BJ (cell line): Measurements from ENCODE around the gene MAJIN. TPM values are rescaled to one million over a fixed set of nuclear protein-coding genes. Genes with fewer than 3 reads are reported as not detected.

Experiments
- CTCF ChIA-PET: fragments of 350-600 bp; formaldehyde crosslinking; extraction: SDS; loops from one replicate; lab custom pipeline; 2021; ENCODE audit warnings: antibody characterized with exemption, inconsistent platforms; lab: Yijun Ruan, JAX
- POLR2A ChIA-PET: fragments of 300-600 bp; sonication (Branson Sonifier 250); formaldehyde crosslinking; extraction: SDS; loops from one replicate; lab custom pipeline; 2021; ENCODE audit warnings: antibody characterized with exemption; lab: Charles Lee
- DNase-seq: peaks from one replicate; pipeline ENCODE4 v3.0.0-alpha.2; 2011; ENCODE audit warnings: low read depth
- H3K27me3 ChIP-seq: 2 replicates; pipeline ENCODE4 v1.6.0; 2011; ENCODE audit warnings: low read length; ENCODE audit not compliant: control insufficient read depth, insufficient read depth
- H3K36me3 ChIP-seq: 2 replicates; pipeline ENCODE4 v1.5.1; 2011; ENCODE audit warnings: low read length; ENCODE audit not compliant: control insufficient read depth, insufficient read depth
- H3K4me3 ChIP-seq: 2 replicates; pipeline ENCODE4 v1.5.1; 2011; ENCODE audit warnings: low read depth, mild to moderate bottlenecking, control low read depth, low read length
- polyA plus RNA-seq: library from polyadenylated mRNA; depleted of rRNA; stranded (reverse); fragments of >200 nt; gene quantifications from 2 replicates; pipeline ENCODE4 v1.2.3, GENCODE V29; 2011
- TF ChIP-seq, protein P1 (sequence below): IDR thresholded peaks from 2 replicates; pipeline ENCODE4 v1.5.1; 2011; ENCODE audit warnings: low read depth, mild to moderate bottlenecking, control low read depth, inconsistent platforms, low read length, moderate library complexity; ENCODE audit not compliant: insufficient read depth

Gene MAJIN
- polyA plus RNA-seq, 1 experiment: not detected

DNA sequence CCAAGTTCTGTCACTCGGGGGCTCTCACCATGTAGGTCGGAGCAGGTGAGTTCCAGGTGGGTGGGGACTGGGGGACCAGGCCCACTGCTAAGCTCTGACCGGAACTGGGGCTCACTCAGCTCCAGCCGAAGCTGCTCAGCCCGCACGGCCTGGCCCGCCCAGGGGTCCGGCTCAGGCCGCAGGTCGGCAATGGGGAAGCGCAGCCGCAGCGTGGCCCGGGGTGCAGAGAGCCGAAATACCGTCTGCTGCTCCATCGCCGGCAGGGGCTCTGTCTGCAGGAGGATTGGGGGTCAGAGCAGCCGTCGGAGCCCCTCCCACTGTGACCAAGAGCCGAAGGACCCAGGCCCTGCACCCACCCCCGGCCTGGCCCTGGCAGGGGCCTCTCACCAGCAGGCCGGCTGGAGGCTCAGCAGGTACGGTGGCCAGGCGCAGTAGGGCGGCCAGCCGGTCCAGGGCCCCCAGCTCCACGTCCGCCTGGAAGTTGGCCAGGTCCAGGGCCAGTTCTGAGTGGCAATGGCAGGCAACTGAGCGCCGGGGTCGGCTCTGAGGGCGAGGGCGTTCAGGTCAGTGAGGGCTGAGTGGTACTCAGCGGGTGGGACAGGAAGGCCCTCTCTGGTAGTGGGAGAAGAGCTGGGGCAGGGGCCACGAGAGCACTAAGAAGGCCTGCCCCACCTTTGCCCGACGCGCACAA is 62.1 kb downstream of the MAJIN start:
- POLR2A ChIA-PET: no interaction called here
- no peaks in the 10 kb centered on the region for H3K27me3 ChIP-seq
- peaks cover 67% of the 10 kb centered on the region for H3K36me3 ChIP-seq
- H3K4me3 ChIP-seq: no peak overlapping the region
- CTCF ChIA-PET: interaction anchor here (0.8 to 1.8 kb wide), 2 partner anchors 15 to 22 kb away, joined by 3 to 7 read pairs; no protein-coding TSS in a partner anchor
- TF ChIP-seq, protein P1, sequence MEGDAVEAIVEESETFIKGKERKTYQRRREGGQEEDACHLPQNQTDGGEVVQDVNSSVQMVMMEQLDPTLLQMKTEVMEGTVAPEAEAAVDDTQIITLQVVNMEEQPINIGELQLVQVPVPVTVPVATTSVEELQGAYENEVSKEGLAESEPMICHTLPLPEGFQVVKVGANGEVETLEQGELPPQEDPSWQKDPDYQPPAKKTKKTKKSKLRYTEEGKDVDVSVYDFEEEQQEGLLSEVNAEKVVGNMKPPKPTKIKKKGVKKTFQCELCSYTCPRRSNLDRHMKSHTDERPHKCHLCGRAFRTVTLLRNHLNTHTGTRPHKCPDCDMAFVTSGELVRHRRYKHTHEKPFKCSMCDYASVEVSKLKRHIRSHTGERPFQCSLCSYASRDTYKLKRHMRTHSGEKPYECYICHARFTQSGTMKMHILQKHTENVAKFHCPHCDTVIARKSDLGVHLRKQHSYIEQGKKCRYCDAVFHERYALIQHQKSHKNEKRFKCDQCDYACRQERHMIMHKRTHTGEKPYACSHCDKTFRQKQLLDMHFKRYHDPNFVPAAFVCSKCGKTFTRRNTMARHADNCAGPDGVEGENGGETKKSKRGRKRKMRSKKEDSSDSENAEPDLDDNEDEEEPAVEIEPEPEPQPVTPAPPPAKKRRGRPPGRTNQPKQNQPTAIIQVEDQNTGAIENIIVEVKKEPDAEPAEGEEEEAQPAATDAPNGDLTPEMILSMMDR: no peak
- DNase-seq: no peak

DNA sequence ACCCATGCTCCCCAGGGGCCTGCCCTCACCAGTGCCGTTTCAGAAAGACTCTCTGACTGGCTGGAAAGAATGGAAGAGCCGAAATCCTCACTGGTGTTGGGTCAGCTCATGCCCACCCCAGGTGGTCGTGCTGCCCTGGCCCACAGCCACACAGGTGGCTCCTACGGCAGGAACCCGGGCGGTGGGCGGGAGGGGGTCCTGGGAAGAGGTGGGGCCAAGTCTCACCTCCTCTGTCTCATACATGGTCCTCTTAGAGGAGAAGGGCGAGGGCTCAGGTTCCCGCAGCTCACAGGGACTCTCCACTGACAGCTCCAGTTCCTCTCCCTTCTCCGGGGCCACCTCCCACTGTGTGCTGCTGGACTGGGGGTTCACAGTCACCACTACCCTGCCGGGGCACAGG is 63.1 kb downstream of the MAJIN start:
- no peak for DNase-seq
- no peak overlapping the region for H3K4me3 ChIP-seq
- peaks cover 60% of the 10 kb centered on the region for H3K36me3 ChIP-seq
- no peaks in the 10 kb centered on the region for H3K27me3 ChIP-seq
- TF ChIP-seq, protein P1: no peak
- POLR2A ChIA-PET: no interaction called here
- CTCF ChIA-PET: interaction anchor here (0.8 to 1.8 kb wide), 2 partner anchors 14 to 21 kb away, joined by 3 to 7 read pairs; no protein-coding TSS in a partner anchor

DNA sequence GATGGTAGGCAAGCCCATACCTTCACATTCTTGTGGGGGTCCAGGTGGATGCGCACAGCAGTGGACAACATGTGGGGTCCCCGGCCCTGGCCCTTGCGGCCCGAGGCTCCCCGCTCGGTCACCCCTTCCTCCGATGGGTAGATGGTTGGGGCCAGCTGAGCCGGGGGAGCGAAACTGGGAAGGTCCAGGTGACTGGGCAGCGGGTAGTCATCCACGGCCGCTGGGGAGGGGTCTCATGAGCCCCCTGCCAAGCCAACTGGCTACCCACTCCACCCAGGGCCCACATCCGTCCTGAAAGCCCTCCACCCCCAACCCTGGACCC is 65.6 kb downstream of the MAJIN start:
- POLR2A ChIA-PET: no interaction called here
- TF ChIP-seq, protein P1: no peak
- CTCF ChIA-PET: interaction anchor here (0.6 to 0.9 kb wide), 2 partner anchors 13 to 60 kb away, joined by 3 to 5 read pairs; no protein-coding TSS in a partner anchor
- H3K27me3 ChIP-seq: no peaks in the 10 kb centered on the region
- no peak for DNase-seq
- H3K4me3 ChIP-seq: no peak overlapping the region
- peaks cover 54% of the 10 kb centered on the region for H3K36me3 ChIP-seq

DNA sequence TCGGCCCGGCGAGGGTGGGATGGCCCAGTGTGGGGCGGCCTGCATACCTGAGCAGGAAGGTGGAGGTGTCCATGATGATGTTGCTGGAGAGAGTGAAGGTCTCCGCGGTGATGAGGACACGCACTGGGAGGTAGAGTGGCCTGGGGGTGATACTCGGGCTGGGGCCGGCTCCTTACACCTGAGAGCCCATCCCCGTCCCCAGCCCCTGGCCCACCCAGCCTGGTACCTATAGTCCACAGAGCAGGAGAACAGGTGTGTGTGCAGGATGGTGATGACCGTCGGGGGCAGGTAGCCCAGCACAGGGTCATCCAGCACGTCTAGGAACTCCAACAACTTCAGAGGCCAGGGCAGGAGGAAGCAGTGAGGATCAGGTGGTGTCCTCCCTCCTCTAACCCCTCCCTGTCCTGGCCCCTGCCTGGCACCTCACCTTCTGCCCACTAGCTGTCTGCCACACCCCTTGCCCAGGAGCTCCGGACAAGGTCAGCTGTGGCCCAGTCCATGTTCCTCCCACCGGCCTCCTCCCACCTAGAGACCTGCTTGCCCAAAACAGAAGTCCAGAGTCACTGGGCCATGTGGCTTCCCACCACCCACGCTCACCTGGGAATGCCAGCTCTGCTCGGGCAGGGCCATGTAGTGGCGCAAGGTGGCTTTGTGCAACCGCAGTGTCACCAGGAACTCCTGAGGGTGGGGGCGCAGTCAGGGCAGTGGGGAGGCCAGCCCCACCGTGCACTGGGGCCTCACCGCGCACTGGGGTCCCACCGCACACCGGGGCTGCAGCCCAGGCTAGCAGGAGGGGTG is 66.2 kb downstream of the MAJIN start:
- ChIA-PET POLR2A (no interaction called here), CTCF (interaction anchor here (0.6 to 0.9 kb wide), 2 partner anchors 14 to 59 kb away, joined by 3 to 5 read pairs; no protein-coding TSS in a partner anchor)
- Histone ChIP-seq H3K36me3 (peaks cover 51% of the 10 kb centered on the region), H3K4me3 (no peak overlapping the region), H3K27me3 (no peaks in the 10 kb centered on the region)
- TF ChIP-seq, protein P1: no peak
- no peak for DNase-seq

DNA sequence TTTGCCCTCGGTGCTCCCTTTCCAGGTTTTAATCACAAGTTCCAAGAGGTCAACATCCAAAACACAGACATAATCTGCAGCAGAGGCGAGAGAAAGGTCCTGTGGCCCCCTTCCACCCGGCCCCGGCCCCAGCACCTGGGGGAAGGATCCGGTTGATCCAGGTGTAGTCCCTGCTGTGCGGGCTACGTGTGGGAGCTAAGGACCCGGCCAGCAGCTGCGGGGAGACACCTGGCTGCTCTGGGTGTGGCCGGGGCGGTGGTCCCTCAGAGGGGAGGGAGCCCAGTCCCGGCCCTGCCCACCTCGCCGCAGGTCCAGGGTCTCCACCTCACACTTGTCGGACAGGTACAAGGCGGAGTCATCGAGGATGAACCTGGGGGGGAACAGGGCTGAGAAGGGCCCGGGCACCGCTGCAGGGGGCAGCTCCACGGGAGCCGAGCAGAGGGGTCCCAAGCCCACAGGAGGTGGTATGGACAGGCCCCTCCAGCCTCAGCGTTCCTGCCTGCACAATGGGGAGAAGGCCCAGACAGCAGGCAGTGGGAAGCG is 68.5 kb downstream of the MAJIN start:
- POLR2A ChIA-PET: no interaction called here
- CTCF ChIA-PET: interaction anchor here (1.0 kb wide), 1 partner anchor 9 kb away, joined by 6 read pairs; no protein-coding TSS in a partner anchor
- TF ChIP-seq, protein P1: no peak
- no peak for DNase-seq
- H3K36me3 ChIP-seq: peaks cover 43% of the 10 kb centered on the region
- no peak overlapping the region for H3K4me3 ChIP-seq
- no peaks in the 10 kb centered on the region for H3K27me3 ChIP-seq
